T-helper 1 cell treated with Interleukin-12 subunit alpha and Interleukin-12 subunit beta and Interleukin-4 antibody, amounts not matched to agents 30 ng/mL and 1 ng/mL, for 36 hours (primary cell): ENCODE measurements around the gene ANKLE1. TPM values are rescaled to one million over a fixed set of nuclear protein-coding genes. Genes with fewer than 3 reads are reported as not detected.
"Not testable (repeated sequence)": the region's sequence is repeated elsewhere in the genome, so short reads cannot be mapped to it uniquely, and the experiment has no call there.

Experiments
- intact Hi-C: fragments of 100-400 bp; cut with micrococcal nuclease; formaldehyde crosslinking; loops from one replicate; pipeline ENCODE4 v1.15.1; 2024
- total RNA-seq: library from RNA; stranded (reverse); gene quantifications from 2 replicates; pipeline ENCODE4 v1.2.3, GENCODE V29; 2022

ANKLE1 gene
- total RNA-seq, 1 donor from 2014 or later, result 3.7 TPM

DNA sequence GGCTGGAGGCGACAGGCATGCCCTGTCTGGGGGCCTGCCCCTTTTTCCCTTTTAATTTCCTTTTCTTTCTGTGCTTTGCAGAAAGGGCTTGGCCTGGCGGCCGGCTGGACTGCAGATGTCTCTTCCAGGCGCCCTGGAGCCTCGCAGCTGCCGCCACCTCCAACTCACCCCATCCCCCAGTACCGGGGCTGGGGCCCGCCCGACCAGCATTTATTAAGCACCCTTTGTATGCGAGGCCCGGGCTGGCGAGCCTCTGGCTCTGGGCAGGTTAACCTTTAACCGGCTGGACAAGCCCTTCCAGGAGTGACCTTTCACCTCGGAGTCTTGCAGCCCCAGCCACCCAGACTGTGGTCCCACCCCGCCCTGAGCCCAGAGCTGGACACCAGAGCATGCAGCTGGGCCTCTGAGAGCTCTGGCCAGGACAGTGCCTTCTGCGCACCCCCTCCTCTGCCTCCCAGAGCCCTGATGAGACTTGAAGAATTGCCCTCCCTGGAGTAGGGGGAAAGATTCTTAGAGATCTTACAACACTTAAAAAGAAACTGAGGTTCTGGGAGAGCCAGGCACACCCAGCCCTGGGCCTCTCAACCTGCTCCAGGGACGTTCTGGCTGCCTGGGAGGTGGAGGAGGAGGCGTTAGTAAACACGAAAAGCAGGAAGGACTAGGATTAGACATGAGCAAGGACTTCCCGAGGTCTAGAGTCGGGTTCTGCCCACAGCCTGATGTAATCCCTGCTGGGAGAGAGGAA, 34.8 kb upstream of the ANKLE1 start:
- intact Hi-C loops, result loop anchor here (1.0 kb wide), 1 partner anchor 21 kb away; the partner anchor contains the start of gene OCEL1

DNA sequence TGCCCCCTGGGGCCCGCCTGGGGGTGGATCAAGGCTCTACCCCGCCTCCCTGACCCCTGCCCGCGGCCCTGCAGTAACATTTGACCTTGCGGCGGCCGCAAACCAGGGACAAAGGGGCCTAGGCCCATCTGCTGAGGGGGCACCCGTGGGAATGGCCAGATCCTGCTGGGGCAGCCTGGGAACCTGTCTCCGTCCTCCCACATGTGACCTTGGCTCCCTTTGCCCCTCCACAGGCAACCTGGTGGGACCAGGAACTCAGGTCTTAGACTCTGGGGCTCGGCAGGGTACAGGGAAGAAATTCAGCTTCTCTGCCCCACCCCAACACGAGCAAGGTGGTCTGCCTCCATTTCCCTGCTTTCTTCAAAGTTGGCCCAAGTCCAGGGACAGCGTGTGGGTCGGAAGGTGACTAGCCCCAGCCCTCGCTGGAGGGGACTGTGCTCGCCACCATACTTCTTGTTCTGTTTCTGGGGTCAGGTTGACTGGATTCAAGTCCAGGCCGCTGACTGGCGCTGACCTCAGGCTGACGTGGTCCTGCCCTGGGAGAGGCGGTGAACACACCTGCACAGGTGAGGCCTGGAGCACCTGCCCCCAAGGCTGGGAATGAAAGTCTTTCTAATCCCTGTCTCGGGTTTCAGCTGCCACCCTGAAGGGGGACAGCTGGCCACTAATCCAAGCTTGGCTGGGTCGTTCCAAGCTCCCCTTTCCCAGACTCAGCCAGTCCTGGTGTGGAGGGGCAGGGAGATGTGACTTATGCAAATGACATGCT, 33.5 kb upstream of the ANKLE1 start:
- intact Hi-C loops, result no loop called here

DNA sequence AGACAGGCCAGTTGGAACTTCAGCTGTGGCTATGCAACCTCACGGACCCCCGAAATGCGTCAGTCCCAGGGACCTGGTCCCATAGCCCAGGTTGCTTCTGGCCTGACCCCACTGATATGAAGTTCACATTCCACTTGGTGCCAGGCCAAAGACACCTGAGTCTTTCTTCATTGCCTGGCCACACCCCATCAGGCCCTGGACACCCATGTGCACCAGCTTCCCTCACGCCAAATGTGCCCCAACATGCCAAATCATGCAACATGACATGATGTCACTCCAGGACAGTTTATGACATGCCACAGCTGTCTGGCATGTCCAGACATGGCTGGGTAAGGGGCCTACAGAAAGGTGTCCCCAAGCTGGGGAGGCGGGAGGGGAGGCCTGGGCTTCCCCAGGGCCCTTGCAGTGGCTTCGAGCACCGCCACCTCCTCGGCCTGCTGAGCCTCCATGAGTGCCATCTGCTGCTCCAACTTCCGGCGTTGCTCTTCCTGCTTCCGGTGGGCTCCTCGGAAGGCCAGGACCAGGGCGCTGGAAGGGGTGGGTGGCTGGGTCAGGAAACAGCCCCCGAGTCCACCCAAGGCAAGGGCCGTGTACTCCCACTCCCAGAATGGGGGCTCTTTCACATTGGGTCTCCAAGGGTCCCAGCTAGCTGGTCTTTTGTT, 31.7 kb upstream of the ANKLE1 start:
- intact Hi-C loops, result no loop called here

DNA sequence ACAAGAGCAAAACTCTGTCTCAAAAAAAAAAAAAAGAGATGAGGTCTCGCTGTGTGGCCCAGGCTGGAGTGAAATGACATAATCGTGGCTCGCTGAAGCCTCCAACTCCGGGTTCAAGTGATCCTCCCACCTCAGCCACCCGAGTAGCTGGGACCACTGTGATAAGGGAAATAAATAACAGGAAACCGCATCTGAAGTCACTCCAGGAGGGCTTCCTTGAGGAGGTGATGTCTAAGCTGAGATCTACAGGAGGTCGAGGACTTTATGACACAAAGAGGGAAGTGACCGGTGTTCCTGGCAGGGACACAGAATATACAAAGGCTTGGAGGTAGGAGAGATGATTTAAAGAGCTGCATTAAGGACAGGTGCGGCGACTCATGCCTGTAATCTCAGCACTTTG, 27.1 kb upstream of the ANKLE1 start:
- intact Hi-C loops, result no loop called here

GRCh38 chr19:17255150-17255621, 26.5 kb upstream of the ANKLE1 start:
- intact Hi-C loops, result no loop called here

GRCh38 chr19:17256130-17256529, 25.6 kb upstream of the ANKLE1 start:
- intact Hi-C loops, result no loop called here

GRCh38 chr19:17259118-17259780, 22.5 kb upstream of the ANKLE1 start:
- intact Hi-C loops, result no loop called here

DNA sequence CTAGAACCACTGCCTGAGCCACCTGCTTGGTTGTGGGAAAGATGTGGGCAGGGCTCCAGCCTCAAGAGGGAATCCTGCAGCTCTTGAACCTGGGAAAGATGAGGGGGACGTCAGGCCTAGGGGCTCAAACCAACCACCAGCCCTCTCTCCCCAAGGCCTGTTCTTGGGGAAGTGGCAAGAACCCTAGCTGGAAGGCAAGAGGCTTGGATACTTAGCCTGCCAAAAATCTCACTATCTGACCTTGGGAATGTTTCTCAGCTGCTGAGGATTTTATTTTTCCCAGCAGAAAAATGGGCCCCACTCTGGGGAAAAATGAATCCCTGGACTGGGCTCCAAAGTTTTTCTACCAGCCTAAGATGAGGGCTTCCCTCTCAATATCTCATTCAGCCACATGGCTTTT, 21.8 kb upstream of the ANKLE1 start:
- intact Hi-C loops, result loop anchor here (2.0 kb wide), 1 partner anchor 25 kb away; no protein-coding TSS in a partner anchor

DNA sequence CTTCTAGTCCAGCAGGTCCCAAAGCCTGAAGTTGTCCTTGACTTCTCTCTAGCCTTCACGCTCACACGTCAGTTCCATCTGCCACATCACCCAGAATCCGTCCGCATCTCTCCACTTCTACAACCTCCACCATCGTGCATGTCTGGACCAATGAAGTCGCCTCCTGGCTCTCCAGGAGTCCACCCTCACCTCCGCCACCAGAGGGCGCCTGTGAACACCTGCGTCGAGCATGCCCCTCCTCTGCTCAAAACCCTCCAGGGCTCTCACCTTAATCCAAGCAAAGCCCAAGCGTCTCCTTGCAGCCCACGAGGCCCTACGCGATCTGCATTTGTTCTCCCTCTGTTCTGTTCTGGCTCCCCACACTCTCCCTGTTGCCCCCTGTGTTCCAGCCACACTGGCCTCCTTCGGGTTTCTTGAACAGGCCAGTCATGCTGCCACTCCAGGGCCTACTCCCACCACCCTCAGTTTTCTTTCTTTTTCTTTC, 20.8 kb upstream of the ANKLE1 start:
- intact Hi-C loops, result loop anchor here (1.0 to 2.0 kb wide), 4 partner anchors 21 to 205 kb away; no protein-coding TSS in a partner anchor

DNA sequence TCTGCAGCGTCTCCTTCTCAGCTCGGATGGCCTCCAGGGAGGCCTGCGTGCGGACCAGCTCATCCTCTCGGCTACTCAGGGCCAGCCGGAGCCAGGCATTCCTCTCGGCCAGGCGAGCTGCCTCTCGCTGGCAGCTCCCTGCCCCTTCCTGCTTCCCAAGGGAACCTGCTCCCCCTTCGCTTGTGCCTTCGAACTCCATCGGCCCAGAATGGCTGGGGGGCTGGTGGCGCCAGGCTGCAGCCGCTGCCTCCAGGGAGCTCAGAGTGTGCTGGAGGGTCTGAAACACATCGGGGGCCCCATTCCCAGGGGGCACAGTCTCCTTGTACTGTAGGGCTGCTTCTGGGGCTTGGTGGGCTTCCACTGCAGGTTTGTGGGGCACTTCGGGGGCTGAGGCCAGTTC, 19.1 kb upstream of the ANKLE1 start:
- intact Hi-C loops, result no loop called here

DNA sequence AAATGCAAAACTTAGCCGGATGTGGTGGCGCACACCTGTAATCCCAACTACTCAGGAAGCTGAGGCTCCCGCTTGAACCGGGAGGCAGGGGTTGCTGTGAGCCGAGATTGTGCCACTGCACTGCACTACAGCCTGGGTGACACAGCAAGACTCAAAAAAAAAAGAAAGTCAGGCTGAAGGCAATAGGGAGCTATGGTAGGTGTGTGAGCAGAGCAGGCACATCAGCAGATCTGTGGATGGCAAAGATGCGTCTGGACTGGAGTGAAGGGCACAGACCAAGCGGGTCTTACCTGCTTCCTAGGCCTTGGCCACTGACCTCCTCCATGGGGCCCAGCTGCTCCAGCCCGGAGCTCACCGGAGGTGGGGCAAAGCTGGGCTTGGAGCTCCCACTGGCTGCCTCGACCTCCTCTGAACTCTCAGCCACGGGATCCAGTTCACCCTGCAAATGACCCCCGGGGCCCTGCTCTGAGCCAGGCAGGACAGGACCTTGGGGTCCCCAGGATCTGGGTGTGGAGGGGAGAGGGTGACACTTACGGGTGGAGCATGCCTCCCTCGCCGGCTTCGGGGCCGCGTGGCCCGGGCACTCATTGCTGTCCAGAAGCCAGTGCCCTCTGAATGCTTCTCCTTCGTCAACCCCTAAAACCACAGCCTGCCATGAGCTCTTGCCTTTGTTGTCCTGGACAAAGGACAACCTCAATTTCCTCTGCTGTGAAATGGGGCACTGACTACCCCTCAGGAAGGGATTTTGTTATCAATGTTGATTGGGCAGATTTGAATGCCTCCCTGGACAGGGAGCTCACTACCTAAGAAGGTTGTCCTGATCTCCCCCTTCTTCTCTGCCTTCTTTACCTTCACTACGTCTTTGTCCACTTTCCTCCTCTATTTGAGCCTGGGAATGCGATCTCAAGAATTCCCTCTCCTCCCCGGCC, 17.7 kb upstream of the ANKLE1 start:
- intact Hi-C loops, result no loop called here

DNA sequence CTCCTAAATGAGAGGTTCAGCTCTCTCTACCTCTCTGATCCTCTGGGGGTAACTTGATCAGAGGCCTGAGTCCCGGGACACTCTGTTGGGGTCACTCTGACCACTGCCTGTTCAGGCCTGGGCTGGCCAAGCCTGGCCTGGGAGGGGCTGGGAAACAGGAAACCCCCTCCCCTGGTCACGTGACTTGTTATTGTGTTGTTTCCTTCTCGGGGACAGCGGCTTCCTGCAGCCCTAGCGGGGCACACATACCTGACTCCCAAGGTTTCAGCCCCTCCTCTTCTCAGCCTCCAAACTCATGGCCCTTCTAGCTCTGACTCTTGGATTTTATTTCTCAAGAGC, 17.1 kb upstream of the ANKLE1 start, which contains the start of gene USHBP1:
TSS of gene USHBP1 (minus strand) at position 105 of the 339 bp plus-strand sequence. CDS start 446 bp downstream, outside the sequence.
- intact Hi-C loops, result no loop called here

- intact Hi-C loops, result loop anchor here (5.0 kb wide), 1 partner anchor 264 kb away; no protein-coding TSS in a partner anchor
These were observed 15.7 kb upstream of the ANKLE1 start for GRCh38 chr19:17266026-17266425.

GRCh38 chr19:17266589-17266974, 15.1 kb upstream of the ANKLE1 start:
- intact Hi-C loops, result loop anchor here (5.0 kb wide), 1 partner anchor 264 kb away; no protein-coding TSS in a partner anchor

DNA sequence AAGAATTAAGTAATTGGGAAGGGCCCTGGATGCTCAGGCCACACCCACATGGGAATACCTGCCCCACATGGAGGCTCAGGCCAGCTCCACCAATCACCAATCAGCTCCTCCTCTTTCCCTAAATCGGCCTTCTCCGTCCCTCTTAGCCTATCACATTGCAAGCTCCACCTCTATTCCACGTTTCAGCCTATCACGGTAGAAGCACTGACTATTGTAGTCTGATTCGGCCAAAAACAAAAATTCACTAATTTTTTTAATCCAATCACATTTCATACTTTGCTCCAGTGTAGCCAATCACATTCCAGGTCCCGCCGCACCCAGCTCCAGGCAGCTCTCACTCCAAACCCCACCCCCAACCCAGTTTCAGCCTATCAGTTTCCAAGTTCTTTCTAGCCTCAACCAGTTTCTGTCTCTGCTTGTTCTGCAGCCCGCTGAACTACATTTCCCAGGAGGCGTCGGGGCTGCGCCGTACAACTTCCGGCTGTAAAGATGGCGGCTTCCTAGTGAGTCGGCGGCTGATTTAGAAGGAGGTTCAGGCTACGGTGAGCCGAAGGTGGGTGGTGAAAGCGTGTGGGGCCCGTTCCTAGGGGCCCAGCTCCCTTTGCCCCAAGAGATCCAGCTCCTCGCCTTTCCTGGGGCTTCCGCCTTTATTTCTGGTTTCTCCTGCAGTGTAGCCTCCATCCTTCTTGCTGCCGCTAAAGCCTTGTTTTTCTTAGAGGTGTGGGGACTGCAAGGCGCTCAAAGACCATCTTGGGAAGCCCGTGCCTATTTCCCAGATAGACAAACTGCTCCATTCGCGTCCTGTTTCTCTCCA, 14.5 kb upstream of the ANKLE1 start, which contains the start of gene BABAM1:
TSS of gene BABAM1 (plus strand) at position 469 of the 814 bp plus-strand sequence. CDS start 1,364 bp downstream, outside the sequence.
- intact Hi-C loops, result loop anchor here (1.0 to 5.0 kb wide), 13 partner anchors 15 to 695 kb away; partner anchors contain the start of genes DDA1, GTPBP3, HAUS8 and MRPL34

- intact Hi-C loops, result loop anchor here (5.0 kb wide), 1 partner anchor 266 kb away; no protein-coding TSS in a partner anchor
These were observed 12.9 kb upstream of the ANKLE1 start for GRCh38 chr19:17268754-17269153.

GRCh38 chr19:17274892-17275291, 6.8 kb upstream of the ANKLE1 start:
- intact Hi-C loops, result not testable (repeated sequence)

DNA sequence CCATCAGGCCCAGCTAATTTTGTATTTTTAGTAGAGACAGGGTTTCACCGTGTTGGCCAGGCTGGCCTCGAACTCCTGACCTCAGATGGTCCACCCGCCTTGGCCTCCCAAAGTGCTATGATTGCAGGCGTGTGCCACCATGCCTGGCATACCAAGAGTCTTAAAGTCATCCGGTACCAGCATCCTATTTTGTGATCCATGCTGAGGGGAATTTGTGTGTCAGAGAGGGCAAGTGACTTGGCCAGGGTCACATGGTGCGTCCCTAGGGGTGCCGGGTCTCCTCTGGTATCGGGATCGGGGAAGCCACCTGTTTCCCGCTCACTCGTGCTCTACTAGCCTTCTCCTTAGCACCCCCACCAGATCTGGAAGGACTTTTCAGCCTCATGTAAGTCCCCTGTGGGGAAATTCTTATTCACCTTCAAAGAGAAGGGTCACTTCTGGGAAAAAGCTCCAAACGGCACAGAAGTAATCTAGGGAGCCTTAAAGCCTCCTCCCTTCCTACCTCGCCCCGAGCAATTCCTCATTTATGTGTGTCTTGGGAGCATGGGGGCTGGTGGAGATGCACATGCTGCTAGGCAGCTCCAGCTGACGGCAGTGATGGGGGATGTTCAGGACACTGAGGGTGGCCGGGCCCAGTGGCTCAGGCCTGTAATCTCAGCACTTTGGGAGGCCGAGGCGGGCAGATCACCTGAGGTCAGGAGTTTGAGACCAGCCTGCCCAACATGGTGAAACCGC, 6.1 kb upstream of the ANKLE1 start:
- intact Hi-C loops, result no loop called here
